Fibroblast of lung (primary cell): ENCODE data around the gene HSH2D.

Experiments used
- CTCF ChIP-seq, 2 donors: IDR thresholded peaks in 1 of 2; conservative IDR thresholded peaks in 1 of 2; 1 replicate in 1 of 2; 2 replicates in 1 of 2; pipeline ENCODE4 v1.5.1; 2011 to 2012; ENCODE audit warnings: low read length in 2 of 2, control low read depth in 1 of 2, inconsistent platforms in 1 of 2, low read depth in 1 of 2, mild to moderate bottlenecking in 1 of 2
- EZH2 ChIP-seq: IDR thresholded peaks from 2 replicates; pipeline ENCODE4 v1.5.1; 2012; ENCODE audit warnings: low read length, control low read depth, mild to moderate bottlenecking; ENCODE audit errors: missing control alignments

DNA sequence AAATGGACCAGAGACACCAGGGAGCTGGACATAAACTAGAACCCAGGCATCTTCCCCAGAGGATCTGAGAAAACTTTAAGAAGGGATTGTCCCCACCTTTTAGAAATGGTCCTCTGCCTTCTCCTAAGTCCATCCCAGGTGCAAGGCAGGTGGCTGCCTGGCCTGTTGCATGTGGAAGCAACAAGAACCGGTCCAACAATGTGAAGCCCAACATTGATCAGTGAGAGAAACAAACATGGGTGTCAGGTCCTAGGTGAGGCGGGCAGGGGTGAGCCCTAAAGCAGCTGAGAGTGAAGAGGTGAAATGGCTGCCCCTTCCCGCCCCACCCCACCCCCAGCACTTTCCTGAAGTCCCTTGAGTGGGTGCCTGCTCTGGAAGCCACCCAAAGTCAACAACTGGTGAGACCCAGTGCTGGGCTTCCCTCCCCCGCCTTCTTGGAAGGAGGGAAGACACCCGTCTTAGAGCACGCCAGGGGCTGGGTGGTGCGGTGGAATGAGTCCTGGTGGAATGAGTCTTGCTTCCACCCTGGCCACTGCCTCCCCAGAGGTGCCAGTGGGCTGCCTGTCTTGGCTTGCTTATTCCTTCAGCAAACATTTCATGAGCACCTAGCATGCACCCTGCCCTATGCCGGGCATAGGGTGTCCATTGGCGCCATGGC, 55.9 kb downstream of the HSH2D start:
- TF ChIP-seq CTCF (conservative IDR thresholded peaks at IDR 0.05 in 1 of 2, IDR thresholded peaks at IDR 0.05 in 1 of 2; ENCODE audit: low read depth in 1 of 2, low read length in 2 of 2) (no peak), EZH2 (no peak)
